ENCODE measurements around the gene IL17REL. TPM values are rescaled to one million over a fixed set of nuclear protein-coding genes. Genes with fewer than 3 reads are reported as not detected.
A peak's percentile ranks its signal among the peaks of the same experiment; 100 is the strongest.

The IL17REL gene
- total and polyA plus RNA-seq, 2 of the 13 experiments (the other 11 are each of a cell fraction or from before 2014, with no cell fraction given) = not detected

DNA sequence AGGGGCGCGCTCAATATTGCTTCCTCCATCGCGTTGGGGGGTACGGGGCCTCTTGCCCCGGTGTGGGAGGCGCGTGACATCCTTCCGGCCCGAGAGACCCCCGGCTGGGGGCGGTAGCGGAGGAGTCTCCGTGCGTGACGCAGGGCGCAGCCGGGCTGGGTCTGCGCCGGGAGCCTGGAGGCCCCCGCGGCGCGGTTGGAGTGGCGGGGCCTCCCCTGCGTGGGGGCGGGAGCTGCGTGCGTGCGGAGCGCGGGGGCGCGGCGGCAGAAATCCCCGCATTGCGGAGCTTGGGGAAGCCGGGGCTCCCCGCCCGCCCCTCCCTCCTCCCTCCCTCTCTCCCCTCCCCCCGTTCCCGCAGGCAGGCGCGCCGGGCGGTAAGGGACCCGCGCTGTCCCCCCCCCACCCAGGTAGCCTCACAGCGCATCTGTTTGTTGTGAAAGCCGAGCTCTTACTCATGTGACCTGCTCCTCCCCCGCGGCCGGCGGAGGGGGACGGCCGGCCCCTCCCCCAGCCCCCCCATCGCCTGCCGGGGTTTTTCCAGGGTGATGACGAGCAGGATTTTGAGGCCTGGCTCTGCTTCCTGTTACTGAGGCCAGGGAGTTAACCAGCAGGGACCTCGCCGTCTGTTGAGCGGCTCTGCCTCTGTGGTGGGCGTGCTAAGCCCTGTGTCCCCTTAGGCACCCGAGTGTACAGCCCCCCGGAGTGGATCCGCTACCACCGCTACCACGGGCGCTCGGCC, 50.4 kb downstream of the IL17REL start (continued):
- TF ChIP-seq KLF11 (CRISPR knock-in tag; IDR thresholded peaks at IDR 0.05) (no peak), ESRRA (CRISPR knock-in tag; IDR thresholded peaks at IDR 0.05; ENCODE audit: low read depth) (no peak), JUND (CRISPR knock-in tag; IDR thresholded peaks at IDR 0.05) (no peak), GLI4 (CRISPR knock-in tag; IDR thresholded peaks at IDR 0.05; ENCODE audit: borderline replicate concordance) (no peak), ZNF280D (CRISPR knock-in tag; IDR thresholded peaks at IDR 0.05) (peak; percentile 32; the same call in 1 of the 2 replicates), ELF1 (CRISPR knock-in tag; IDR thresholded peaks at IDR 0.05) (peak; percentile 33; the same call in 1 of the 2 replicates), CCDC6 (CRISPR knock-in tag; IDR thresholded peaks at IDR 0.05) (peak; percentile 28; the same call in 1 of the 2 replicates), CHD2 (IDR thresholded peaks at IDR 0.05; ENCODE audit: low read depth, low read length) (0 out of 2 replicates have a peak, but pooled peaks have one; percentile 47), SMAD1 (CRISPR knock-in tag; IDR thresholded peaks at IDR 0.05; ENCODE audit: borderline replicate concordance, low read depth) (no peak), FOXP4 (CRISPR knock-in tag; IDR thresholded peaks at IDR 0.05) (peak; percentile 59; the same call in 1 of the 2 replicates), PLSCR1 (CRISPR knock-in tag; IDR thresholded peaks at IDR 0.05; ENCODE audit: borderline replicate concordance) (peak; percentile 61; the same call in 1 of the 2 replicates), SRY (CRISPR knock-in tag; IDR thresholded peaks at IDR 0.05) (no peak; the same call in 1 of the 2 replicates), RBFOX2 (IDR thresholded peaks at IDR 0.05; ENCODE audit: low read depth, low read length) (peak; percentile 42; the same call in 1 of the 2 replicates)
- TF ChIP-seq, protein P1, sequence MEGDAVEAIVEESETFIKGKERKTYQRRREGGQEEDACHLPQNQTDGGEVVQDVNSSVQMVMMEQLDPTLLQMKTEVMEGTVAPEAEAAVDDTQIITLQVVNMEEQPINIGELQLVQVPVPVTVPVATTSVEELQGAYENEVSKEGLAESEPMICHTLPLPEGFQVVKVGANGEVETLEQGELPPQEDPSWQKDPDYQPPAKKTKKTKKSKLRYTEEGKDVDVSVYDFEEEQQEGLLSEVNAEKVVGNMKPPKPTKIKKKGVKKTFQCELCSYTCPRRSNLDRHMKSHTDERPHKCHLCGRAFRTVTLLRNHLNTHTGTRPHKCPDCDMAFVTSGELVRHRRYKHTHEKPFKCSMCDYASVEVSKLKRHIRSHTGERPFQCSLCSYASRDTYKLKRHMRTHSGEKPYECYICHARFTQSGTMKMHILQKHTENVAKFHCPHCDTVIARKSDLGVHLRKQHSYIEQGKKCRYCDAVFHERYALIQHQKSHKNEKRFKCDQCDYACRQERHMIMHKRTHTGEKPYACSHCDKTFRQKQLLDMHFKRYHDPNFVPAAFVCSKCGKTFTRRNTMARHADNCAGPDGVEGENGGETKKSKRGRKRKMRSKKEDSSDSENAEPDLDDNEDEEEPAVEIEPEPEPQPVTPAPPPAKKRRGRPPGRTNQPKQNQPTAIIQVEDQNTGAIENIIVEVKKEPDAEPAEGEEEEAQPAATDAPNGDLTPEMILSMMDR (CRISPR knock-in tag; IDR thresholded peaks at IDR 0.05) = no peak
- TF ChIP-seq, protein P2, sequence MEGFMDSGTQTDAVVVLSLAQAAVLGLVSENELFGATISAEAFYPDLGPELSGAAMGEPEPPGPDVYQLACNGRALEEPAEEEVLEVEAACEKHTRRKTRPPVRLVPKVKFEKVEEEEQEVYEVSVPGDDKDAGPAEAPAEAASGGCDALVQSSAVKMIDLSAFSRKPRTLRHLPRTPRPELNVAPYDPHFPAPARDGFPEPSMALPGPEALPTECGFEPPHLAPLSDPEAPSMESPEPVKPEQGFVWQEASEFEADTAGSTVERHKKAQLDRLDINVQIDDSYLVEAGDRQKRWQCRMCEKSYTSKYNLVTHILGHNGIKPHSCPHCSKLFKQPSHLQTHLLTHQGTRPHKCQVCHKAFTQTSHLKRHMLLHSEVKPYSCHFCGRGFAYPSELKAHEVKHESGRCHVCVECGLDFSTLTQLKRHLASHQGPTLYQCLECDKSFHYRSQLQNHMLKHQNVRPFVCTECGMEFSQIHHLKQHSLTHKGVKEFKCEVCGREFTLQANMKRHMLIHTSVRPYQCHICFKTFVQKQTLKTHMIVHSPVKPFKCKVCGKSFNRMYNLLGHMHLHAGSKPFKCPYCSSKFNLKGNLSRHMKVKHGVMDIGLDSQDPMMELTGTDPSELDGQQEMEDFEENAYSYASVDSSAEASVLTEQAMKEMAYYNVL (CRISPR knock-in tag; IDR thresholded peaks at IDR 0.05; ENCODE audit: borderline replicate concordance) = no peak
- TF ChIP-seq, protein P3, sequence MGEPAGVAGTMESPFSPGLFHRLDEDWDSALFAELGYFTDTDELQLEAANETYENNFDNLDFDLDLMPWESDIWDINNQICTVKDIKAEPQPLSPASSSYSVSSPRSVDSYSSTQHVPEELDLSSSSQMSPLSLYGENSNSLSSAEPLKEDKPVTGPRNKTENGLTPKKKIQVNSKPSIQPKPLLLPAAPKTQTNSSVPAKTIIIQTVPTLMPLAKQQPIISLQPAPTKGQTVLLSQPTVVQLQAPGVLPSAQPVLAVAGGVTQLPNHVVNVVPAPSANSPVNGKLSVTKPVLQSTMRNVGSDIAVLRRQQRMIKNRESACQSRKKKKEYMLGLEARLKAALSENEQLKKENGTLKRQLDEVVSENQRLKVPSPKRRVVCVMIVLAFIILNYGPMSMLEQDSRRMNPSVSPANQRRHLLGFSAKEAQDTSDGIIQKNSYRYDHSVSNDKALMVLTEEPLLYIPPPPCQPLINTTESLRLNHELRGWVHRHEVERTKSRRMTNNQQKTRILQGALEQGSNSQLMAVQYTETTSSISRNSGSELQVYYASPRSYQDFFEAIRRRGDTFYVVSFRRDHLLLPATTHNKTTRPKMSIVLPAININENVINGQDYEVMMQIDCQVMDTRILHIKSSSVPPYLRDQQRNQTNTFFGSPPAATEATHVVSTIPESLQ (CRISPR knock-in tag; conservative IDR thresholded peaks at IDR 0.05) = no peak

Measured in HepG2 (cell line).